Pons (tissue), 1 donor: ENCODE results near the gene ARHGEF9.
A peak's percentile ranks its signal among the peaks of the same experiment; 100 is the strongest.
"Not testable (repeated sequence)": the region's sequence is repeated elsewhere in the genome, so short reads cannot be mapped to it uniquely, and the experiment has no call there.

ENCODE experiments used
- DNase-seq: peaks from one replicate; pipeline ENCODE4 v3.0.0-alpha.2; 2016; ENCODE audit warnings: low spot score

Gene ARHGEF9

GRCh38 chrX:63658920-63659319 lies 126.1 kb downstream of the ARHGEF9 start:
- peak; percentile 1 for DNase-seq

GRCh38 chrX:63657821-63658220 lies 127.2 kb downstream of the ARHGEF9 start:
- peak; percentile 1 for DNase-seq

DNA sequence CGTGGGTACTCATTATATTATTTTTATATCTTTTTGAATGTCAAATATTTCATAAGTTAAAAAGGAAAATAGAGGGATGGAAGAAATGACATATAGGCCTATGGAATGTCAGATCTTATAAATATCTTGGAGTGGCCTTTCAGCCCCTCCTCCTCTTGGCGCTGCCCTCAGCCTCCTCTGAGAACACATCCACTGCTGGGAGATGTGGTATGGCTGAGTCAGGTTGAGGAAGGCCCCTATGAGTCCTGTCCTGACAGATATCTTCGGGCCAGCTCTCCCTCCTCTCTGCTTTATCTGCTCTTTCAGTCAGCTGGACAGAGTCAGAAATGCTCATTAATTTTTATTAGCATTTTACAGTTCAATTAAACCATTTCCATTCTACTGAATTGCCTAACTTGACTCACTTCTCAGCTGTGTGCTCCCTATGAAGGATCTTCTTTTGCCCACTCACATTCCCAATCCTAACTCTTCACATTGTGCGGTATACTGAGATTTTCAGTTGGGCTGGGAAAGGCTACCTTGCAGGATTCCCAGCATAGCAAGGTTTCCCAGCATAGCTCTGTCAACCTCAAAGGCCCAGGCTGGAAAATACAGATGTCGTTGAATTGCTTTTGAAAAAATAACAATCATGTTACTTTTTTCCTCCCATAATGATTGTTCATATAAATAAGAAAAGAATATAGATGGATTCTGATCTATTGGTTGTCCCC lies 128.0 kb downstream of the ARHGEF9 start:
- no peak for DNase-seq

DNA sequence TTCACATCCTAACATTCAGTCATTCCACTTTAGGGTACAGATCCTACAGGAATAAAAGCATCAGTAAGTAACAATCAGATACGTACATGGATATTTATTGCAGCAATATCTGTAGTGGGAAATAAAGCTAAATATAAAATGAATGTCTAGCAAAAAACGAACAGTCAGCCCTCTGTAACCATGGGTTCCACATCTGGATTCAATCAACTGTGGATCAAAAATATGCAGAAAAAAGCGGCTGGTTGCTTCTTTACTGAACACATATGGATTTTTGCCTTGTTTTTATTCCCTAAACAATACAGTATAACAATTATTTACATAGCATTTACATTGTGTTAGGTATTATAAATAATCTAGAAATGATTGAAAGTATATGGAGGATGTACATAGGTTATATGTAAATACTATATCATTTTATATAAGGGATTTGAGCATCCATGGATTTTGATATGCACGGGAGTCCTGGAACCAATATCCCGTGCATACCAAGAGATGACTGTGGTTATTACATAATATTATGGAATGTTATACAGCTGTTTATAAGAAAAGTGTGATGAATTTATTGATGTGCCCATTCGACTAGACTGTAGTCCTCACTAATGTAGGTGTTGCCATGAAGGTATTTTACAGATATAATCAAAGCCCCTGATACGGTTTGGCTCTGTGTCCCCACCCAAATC lies 132.8 kb downstream of the ARHGEF9 start:
- DNase-seq, result no peak

GRCh38 chrX:63645748-63646147 lies 139.3 kb downstream of the ARHGEF9 start:
- DNase-seq, result not testable (repeated sequence)

DNA sequence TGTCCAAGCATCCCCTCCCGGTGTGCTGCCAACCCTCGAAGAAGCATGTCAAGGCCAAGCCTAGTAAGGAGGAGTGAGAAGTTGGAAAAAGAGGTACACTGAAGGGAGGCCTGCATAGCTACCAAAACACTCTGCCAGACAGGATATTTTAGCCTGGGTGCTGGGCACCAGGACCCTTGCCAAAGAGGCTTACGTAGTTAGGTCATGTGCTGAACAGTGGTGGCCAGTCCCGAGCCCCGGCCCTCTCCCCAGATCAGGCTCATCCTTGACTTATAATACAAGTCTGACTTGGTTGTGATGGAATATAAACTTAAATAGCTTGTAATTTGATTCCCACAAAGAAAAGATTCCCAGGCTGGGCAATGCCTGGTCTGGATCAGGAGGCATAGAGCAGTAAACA lies 149.3 kb downstream of the ARHGEF9 start:
- DNase-seq, result no peak

GRCh38 chrX:63613531-63614028 lies 171.4 kb downstream of the ARHGEF9 start:
- no peak for DNase-seq

GRCh38 chrX:63585936-63586335 lies 199.1 kb downstream of the ARHGEF9 start:
- no peak for DNase-seq
